WTC11 (cell line): Measurements from ENCODE around the gene ARHGEF38. TPM values are rescaled to one million over a fixed set of nuclear protein-coding genes. Genes with fewer than 3 reads are reported as not detected.

Experiments used
- ATAC-seq: fragments of 200-7000 bp; cut with Tn5 transposase; 2 replicates; pipeline ENCODE4 v1.10.0; 2021; ENCODE audit warnings: mild to moderate bottlenecking, moderate library complexity
- CTCF ChIA-PET: fragments of 300-600 bp; sonication (Branson Sonifier 250); formaldehyde crosslinking; loops from one replicate; lab custom pipeline; 2021; ENCODE audit warnings: antibody characterized with exemption; lab: Charles Lee
- POLR2A ChIA-PET: fragments of 350-600 bp; sonication (Branson Sonifier 250); formaldehyde crosslinking; loops from one replicate; lab custom pipeline; 2021; ENCODE audit warnings: antibody characterized with exemption; lab: Charles Lee
- DNase-seq: peaks from one replicate; pipeline ENCODE4 v3.0.0; 2021; ENCODE audit warnings: low spot score
- H3K27ac Mint-ChIP-seq: 2 replicates; pipeline ENCODE4 v1.8.0; 2021; ENCODE audit warnings: mixed read lengths
- H3K27me3 Mint-ChIP-seq: 2 replicates; pipeline ENCODE4 v1.8.0; 2021; ENCODE audit warnings: low read depth, mild to moderate bottlenecking, moderate library complexity, mixed read lengths
- H3K36me3 Mint-ChIP-seq: 2 replicates; pipeline ENCODE4 v1.8.0; 2021; ENCODE audit warnings: mixed read lengths
- H3K4me1 Mint-ChIP-seq: 2 replicates; pipeline ENCODE4 v1.8.0; 2022; ENCODE audit warnings: mixed read lengths
- H3K4me3 Mint-ChIP-seq: 2 replicates; pipeline ENCODE4 v1.8.0; 2021; ENCODE audit warnings: mild to moderate bottlenecking, moderate library complexity, mixed read lengths
- H3K9me3 Mint-ChIP-seq: 2 replicates; pipeline ENCODE4 v1.8.0; 2021; ENCODE audit warnings: mixed read lengths
- CREB1 ChIP-seq: sonication (generic); formaldehyde crosslinking; IDR thresholded peaks from 2 replicates; pipeline ENCODE4 v1.8.0; 2023; ENCODE audit warnings: mild to moderate bottlenecking, missing genetic modification reagents
- CREM ChIP-seq: sonication (generic); formaldehyde crosslinking; IDR thresholded peaks from 2 replicates; pipeline ENCODE4 v1.8.1; 2022; ENCODE audit warnings: mild to moderate bottlenecking, missing genetic modification reagents, moderate library complexity
- EMX1 ChIP-seq: fragments of 250-450 bp; sonication (Bioruptor Pico); IDR thresholded peaks from 2 replicates; pipeline ENCODE4 v1.8.0; 2021; ENCODE audit warnings: mild to moderate bottlenecking
- FOXP1 ChIP-seq: sonication (generic); formaldehyde crosslinking; IDR thresholded peaks from 2 replicates; pipeline ENCODE4 v1.8.0; 2022; ENCODE audit warnings: missing genetic modification reagents, mild to moderate bottlenecking, moderate library complexity, borderline replicate concordance
- GRHL2 ChIP-seq: fragments of 250-450 bp; sonication (Bioruptor Pico); IDR thresholded peaks from 2 replicates; pipeline ENCODE4 v1.8.0; 2022; ENCODE audit warnings: mild to moderate bottlenecking, moderate library complexity; ENCODE audit not compliant: insufficient replicate concordance, severe bottlenecking
- HMGXB4 ChIP-seq: sonication (generic); formaldehyde crosslinking; IDR thresholded peaks from 2 replicates; pipeline ENCODE4 v1.8.1; 2023; ENCODE audit warnings: mild to moderate bottlenecking, moderate library complexity, missing genetic modification reagents
- NFE2L1 ChIP-seq: sonication (generic); formaldehyde crosslinking; IDR thresholded peaks from 2 replicates; pipeline ENCODE4 v1.8.1; 2023; ENCODE audit warnings: missing genetic modification reagents
- ZNF232 ChIP-seq: sonication (generic); formaldehyde crosslinking; IDR thresholded peaks from 2 replicates; pipeline ENCODE4 v1.8.0; 2022; ENCODE audit warnings: mild to moderate bottlenecking, missing genetic modification reagents
- ZNF416 ChIP-seq: fragments of 250-450 bp; sonication (Bioruptor Pico); IDR thresholded peaks from 2 replicates; pipeline ENCODE4 v1.9.0; 2021; ENCODE audit warnings: mild to moderate bottlenecking, inconsistent platforms
- ZNF423 ChIP-seq: fragments of 250-450 bp; sonication (Bioruptor Pico); IDR thresholded peaks from 2 replicates; pipeline ENCODE4 v2.1.2; 2022; ENCODE audit warnings: mild to moderate bottlenecking, moderate library complexity
- total RNA-seq: library from RNA; stranded (reverse); gene quantifications from 3 replicates; pipeline ENCODE4 v1.2.3, GENCODE V29; 2021
- TF ChIP-seq, protein P1 (sequence below): fragments of 250-450 bp; sonication (Bioruptor Pico); IDR thresholded peaks from 2 replicates; pipeline ENCODE4 v2.1.2; 2022; ENCODE audit warnings: mild to moderate bottlenecking, moderate library complexity
- TF ChIP-seq, protein P2 (sequence below): sonication (generic); formaldehyde crosslinking; IDR thresholded peaks from 2 replicates; pipeline ENCODE4 v1.8.1; 2022; ENCODE audit warnings: low read depth, mild to moderate bottlenecking, moderate library complexity, missing genetic modification reagents, borderline replicate concordance
- TF ChIP-seq, protein P3 (sequence below): sonication (generic); formaldehyde crosslinking; conservative IDR thresholded peaks from 2 replicates; pipeline ENCODE4 v1.8.1; 2022; ENCODE audit warnings: mild to moderate bottlenecking, missing genetic modification reagents
- TF ChIP-seq, protein P4 (sequence below): fragments of 250-450 bp; sonication (Bioruptor Pico); conservative IDR thresholded peaks from 2 replicates; pipeline ENCODE4 v1.9.0; 2021; ENCODE audit warnings: mild to moderate bottlenecking
- TF ChIP-seq, protein P5 (sequence below): sonication (generic); formaldehyde crosslinking; IDR thresholded peaks from 2 replicates; pipeline ENCODE4 v1.8.0; 2023; ENCODE audit warnings: mild to moderate bottlenecking, missing genetic modification reagents
- TF ChIP-seq, protein P6 (sequence below): sonication (generic); formaldehyde crosslinking; IDR thresholded peaks from 2 replicates; pipeline ENCODE4 v1.8.1; 2023; ENCODE audit warnings: mild to moderate bottlenecking, missing genetic modification reagents, borderline replicate concordance

ARHGEF38 gene
- total RNA-seq, 1 experiment from 2014 or later, result not detected

DNA sequence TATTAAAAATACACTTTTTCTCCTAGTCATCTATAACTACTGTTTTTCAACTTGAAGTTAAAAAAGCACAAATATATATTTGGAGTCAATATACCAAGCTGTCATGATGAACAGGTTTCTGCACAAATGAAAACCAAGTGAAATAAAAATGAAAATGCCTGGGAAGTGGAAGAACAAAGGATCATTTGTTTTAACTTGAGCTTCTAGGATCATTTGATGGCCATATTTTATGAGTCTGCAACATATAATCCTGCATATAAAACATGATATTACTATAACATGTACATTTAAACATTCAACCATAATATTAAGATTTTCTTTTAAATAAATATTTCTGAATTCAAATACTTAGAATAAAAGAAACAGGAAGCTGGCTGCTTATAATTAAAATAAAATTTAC, 8.5 kb upstream of the ARHGEF38 start (continued):
- TF ChIP-seq ZNF423 (CRISPR knock-in tag), result no peak
- no peak for TF ChIP-seq FOXP1 (CRISPR knock-in tag)
- no peak for TF ChIP-seq HMGXB4 (CRISPR knock-in tag)
- TF ChIP-seq, protein P1, sequence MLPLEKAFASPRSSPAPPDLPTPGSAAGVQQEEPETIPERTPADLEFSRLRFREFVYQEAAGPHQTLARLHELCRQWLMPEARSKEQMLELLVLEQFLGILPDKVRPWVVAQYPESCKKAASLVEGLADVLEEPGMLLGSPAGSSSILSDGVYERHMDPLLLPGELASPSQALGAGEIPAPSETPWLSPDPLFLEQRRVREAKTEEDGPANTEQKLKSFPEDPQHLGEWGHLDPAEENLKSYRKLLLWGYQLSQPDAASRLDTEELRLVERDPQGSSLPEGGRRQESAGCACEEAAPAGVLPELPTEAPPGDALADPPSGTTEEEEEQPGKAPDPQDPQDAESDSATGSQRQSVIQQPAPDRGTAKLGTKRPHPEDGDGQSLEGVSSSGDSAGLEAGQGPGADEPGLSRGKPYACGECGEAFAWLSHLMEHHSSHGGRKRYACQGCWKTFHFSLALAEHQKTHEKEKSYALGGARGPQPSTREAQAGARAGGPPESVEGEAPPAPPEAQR (CRISPR knock-in tag), result no peak
- TF ChIP-seq, protein P2, sequence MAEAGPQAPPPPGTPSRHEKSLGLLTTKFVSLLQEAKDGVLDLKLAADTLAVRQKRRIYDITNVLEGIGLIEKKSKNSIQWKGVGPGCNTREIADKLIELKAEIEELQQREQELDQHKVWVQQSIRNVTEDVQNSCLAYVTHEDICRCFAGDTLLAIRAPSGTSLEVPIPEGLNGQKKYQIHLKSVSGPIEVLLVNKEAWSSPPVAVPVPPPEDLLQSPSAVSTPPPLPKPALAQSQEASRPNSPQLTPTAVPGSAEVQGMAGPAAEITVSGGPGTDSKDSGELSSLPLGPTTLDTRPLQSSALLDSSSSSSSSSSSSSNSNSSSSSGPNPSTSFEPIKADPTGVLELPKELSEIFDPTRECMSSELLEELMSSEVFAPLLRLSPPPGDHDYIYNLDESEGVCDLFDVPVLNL, result no peak
- no peak for TF ChIP-seq ZNF232 (CRISPR knock-in tag)

DNA sequence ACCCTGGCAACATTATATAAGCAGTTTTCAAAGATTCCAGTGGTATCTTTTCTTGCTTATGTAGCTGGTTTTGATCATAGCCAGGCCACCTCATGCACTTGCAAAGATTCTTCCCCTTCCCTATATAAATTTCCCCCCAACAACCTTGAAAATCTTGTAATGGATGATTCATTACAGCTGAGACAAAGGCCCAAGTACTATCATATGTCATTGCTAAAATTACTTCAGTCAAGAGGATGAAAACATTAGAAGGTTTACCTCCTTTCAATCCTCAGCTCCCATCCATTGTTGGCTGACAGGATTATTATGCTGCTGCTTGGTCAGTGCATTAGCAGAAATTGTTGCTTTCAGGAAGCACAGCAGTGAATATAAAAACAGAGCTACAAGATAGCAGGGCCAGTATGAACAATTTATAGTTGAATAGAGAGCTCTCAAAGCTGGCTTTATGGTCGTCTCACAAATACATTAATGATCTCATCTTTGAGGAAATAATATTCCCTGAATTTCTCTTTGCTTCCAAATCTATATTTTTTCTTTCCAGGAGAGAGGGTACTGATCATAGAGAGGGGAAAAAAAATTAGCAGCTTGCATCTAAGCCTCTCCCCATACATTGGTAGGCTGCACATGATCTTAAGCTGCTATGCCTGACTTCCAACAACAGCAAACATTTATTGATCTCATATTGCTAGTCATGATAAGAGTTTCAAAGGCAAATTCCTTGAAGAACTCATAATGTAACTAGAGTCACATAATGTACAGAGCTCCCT, 7.7 kb upstream of the ARHGEF38 start:
- ChIA-PET POLR2A (no interaction called here), CTCF (interaction anchor here (0.5 kb wide), 1 partner anchor 14 kb away, joined by 3 read pairs; no protein-coding TSS in a partner anchor)
- H3K27ac Mint-ChIP-seq, result no peak overlapping the region
- no peaks in the 10 kb centered on the region for H3K4me1 Mint-ChIP-seq
- H3K27me3 Mint-ChIP-seq, result peaks cover 97% of the 10 kb centered on the region
- no peak for TF ChIP-seq CREB1 (CRISPR knock-in tag)
- TF ChIP-seq NFE2L1 (CRISPR knock-in tag), result no peak
- no peak for TF ChIP-seq CREM
- no peak for TF ChIP-seq ZNF416 (CRISPR knock-in tag)
- TF ChIP-seq, protein P3, sequence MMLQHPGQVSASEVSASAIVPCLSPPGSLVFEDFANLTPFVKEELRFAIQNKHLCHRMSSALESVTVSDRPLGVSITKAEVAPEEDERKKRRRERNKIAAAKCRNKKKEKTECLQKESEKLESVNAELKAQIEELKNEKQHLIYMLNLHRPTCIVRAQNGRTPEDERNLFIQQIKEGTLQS (CRISPR knock-in tag), result no peak
- no peak for TF ChIP-seq EMX1 (CRISPR knock-in tag)
- TF ChIP-seq, protein P4, sequence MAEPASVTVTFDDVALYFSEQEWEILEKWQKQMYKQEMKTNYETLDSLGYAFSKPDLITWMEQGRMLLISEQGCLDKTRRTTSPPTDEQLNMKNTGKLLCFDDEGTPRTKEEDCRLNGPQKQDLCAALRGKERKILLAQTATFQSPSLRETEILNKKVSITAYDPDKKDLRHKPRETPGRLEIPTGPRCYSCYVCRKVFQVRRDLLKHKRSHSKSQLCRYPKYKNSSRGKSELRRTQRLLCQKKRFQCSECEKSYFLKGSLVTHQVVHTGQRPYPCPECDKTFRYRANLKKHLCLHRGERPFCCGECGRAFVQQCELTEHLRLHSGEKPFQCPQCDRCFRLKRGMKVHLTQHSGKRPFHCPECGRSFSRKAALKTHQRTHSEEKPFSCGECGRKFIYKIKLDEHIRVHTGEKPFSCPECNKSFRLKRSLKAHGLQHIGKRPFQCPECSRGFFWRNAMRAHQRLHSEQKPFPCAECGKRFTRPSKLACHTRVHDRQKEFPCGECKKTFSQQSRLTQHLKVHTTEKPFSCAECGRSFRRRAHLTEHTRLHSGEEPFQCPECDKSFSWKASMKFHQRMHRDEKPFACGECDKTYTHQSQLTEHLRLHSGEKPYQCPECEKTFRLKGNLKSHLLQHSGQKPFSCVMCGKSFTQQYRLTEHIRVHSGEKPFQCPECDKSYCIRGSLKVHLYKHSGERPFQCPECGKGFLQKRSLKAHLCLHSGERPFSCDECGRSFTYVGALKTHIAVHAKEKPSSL, result no peak
- TF ChIP-seq, protein P5, sequence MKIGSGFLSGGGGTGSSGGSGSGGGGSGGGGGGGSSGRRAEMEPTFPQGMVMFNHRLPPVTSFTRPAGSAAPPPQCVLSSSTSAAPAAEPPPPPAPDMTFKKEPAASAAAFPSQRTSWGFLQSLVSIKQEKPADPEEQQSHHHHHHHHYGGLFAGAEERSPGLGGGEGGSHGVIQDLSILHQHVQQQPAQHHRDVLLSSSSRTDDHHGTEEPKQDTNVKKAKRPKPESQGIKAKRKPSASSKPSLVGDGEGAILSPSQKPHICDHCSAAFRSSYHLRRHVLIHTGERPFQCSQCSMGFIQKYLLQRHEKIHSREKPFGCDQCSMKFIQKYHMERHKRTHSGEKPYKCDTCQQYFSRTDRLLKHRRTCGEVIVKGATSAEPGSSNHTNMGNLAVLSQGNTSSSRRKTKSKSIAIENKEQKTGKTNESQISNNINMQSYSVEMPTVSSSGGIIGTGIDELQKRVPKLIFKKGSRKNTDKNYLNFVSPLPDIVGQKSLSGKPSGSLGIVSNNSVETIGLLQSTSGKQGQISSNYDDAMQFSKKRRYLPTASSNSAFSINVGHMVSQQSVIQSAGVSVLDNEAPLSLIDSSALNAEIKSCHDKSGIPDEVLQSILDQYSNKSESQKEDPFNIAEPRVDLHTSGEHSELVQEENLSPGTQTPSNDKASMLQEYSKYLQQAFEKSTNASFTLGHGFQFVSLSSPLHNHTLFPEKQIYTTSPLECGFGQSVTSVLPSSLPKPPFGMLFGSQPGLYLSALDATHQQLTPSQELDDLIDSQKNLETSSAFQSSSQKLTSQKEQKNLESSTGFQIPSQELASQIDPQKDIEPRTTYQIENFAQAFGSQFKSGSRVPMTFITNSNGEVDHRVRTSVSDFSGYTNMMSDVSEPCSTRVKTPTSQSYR, result no peak
- TF ChIP-seq, protein P2, result no peak
- TF ChIP-seq, protein P6, sequence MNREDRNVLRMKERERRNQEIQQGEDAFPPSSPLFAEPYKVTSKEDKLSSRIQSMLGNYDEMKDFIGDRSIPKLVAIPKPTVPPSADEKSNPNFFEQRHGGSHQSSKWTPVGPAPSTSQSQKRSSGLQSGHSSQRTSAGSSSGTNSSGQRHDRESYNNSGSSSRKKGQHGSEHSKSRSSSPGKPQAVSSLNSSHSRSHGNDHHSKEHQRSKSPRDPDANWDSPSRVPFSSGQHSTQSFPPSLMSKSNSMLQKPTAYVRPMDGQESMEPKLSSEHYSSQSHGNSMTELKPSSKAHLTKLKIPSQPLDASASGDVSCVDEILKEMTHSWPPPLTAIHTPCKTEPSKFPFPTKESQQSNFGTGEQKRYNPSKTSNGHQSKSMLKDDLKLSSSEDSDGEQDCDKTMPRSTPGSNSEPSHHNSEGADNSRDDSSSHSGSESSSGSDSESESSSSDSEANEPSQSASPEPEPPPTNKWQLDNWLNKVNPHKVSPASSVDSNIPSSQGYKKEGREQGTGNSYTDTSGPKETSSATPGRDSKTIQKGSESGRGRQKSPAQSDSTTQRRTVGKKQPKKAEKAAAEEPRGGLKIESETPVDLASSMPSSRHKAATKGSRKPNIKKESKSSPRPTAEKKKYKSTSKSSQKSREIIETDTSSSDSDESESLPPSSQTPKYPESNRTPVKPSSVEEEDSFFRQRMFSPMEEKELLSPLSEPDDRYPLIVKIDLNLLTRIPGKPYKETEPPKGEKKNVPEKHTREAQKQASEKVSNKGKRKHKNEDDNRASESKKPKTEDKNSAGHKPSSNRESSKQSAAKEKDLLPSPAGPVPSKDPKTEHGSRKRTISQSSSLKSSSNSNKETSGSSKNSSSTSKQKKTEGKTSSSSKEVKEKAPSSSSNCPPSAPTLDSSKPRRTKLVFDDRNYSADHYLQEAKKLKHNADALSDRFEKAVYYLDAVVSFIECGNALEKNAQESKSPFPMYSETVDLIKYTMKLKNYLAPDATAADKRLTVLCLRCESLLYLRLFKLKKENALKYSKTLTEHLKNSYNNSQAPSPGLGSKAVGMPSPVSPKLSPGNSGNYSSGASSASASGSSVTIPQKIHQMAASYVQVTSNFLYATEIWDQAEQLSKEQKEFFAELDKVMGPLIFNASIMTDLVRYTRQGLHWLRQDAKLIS (CRISPR knock-in tag), result no peak
- TF ChIP-seq GRHL2, result no peak
- no peak overlapping the region for H3K4me3 Mint-ChIP-seq
- ATAC-seq (no peak), DNase-seq (no peak)
- H3K9me3 Mint-ChIP-seq, result no peaks in the 10 kb centered on the region
- no peaks in the 10 kb centered on the region for H3K36me3 Mint-ChIP-seq
